ENCODE data around the gene THOP1. TPM values are rescaled to one million over a fixed set of nuclear protein-coding genes. Genes with fewer than 3 reads are reported as not detected.

Gene THOP1
- total RNA-seq, 1 experiment from 2014 or later: 221 TPM

GRCh38 chr19:2771786-2772674 is 13.3 kb upstream of the THOP1 start:
- intact Hi-C loops (cut with micrococcal nuclease): no loop called here
- H4K20me1 ChIP-seq (ENCODE audit: low read length): peaks cover 13% of the 10 kb centered on the region; the same call in 1 of the 2 replicates
- H3F3A ChIP-seq (ENCODE audit: low read length, unreplicated experiment): no peaks in the 10 kb centered on the region
- ATAC-seq: no peak
- H3K4me2 ChIP-seq (ENCODE audit: low read length): no peak overlapping the region
- ChIA-PET CTCF (no interaction called here), POLR2A (ENCODE audit: unreplicated experiment) (no interaction called here)
- H2AFZ ChIP-seq (ENCODE audit: low read length): no peak overlapping the region
- no peak overlapping the region for H3K4me3 ChIP-seq (ENCODE audit: low read length)
- no peaks in the 10 kb centered on the region for H3K27me3 ChIP-seq (ENCODE audit: low read length)
- no peak overlapping the region for H3K9ac ChIP-seq (ENCODE audit: low read length)
- no peak overlapping the region for H3K27ac ChIP-seq (ENCODE audit: low read length)
- H3K4me1 ChIP-seq (ENCODE audit: insufficient read depth, low read length): no peaks in the 10 kb centered on the region
- no peaks in the 10 kb centered on the region for H3K9me2 ChIP-seq (replicated peaks; ENCODE audit: low read length)
- no peaks in the 10 kb centered on the region for H3K9me3 ChIP-seq (ENCODE audit: low read length)
- no peaks in the 10 kb centered on the region for H3K36me3 ChIP-seq (ENCODE audit: low read depth, low read length)
- no TSS peak for BruUV-seq (replicated peaks)
- H3K79me2 ChIP-seq (ENCODE audit: low read length): peaks cover 59% of the 10 kb centered on the region
- TF ChIP-seq EZH2phosphoT487 (IDR thresholded peaks at IDR 0.05; ENCODE audit: borderline replicate concordance, low read length) (no peak), EZH2 (IDR thresholded peaks at IDR 0.05; ENCODE audit: low read length, unreplicated experiment) (no peak), CTCF (conservative IDR thresholded peaks at IDR 0.05; ENCODE audit: low read depth, low read length) (no peak)
- DNase-seq: no peak

GRCh38 chr19:2774083-2774679 is 11.1 kb upstream of the THOP1 start:
- H3K27me3 ChIP-seq (ENCODE audit: low read length): no peaks in the 10 kb centered on the region
- H3K9me3 ChIP-seq (ENCODE audit: low read length): no peaks in the 10 kb centered on the region
- H3K4me3 ChIP-seq (ENCODE audit: low read length): no peak overlapping the region
- TF ChIP-seq EZH2 (IDR thresholded peaks at IDR 0.05; ENCODE audit: low read length, unreplicated experiment): no peak
- TF ChIP-seq EZH2phosphoT487 (IDR thresholded peaks at IDR 0.05; ENCODE audit: borderline replicate concordance, low read length): no peak
- TF ChIP-seq CTCF (conservative IDR thresholded peaks at IDR 0.05; ENCODE audit: low read depth, low read length): no peak
- no peaks in the 10 kb centered on the region for H3K9me2 ChIP-seq (replicated peaks; ENCODE audit: low read length)
- ChIA-PET CTCF (no interaction called here), POLR2A (ENCODE audit: unreplicated experiment) (no interaction called here)
- ATAC-seq (no peak), DNase-seq (no peak)
- intact Hi-C loops (cut with micrococcal nuclease): no loop called here
- no TSS peak for BruUV-seq (replicated peaks)
- no peak overlapping the region for H3K9ac ChIP-seq (ENCODE audit: low read length)
- H3K4me2 ChIP-seq (ENCODE audit: low read length): no peak overlapping the region
- no peaks in the 10 kb centered on the region for H3K36me3 ChIP-seq (ENCODE audit: low read depth, low read length)
- H3K27ac ChIP-seq (ENCODE audit: low read length): no peak overlapping the region
- H3K79me2 ChIP-seq (ENCODE audit: low read length): peaks cover 81% of the 10 kb centered on the region
- no peaks in the 10 kb centered on the region for H3K4me1 ChIP-seq (ENCODE audit: insufficient read depth, low read length)
- no peaks in the 10 kb centered on the region for H3F3A ChIP-seq (ENCODE audit: low read length, unreplicated experiment)
- H4K20me1 ChIP-seq (ENCODE audit: low read length): peaks cover 13% of the 10 kb centered on the region; the same call in 1 of the 2 replicates
- H2AFZ ChIP-seq (ENCODE audit: low read length): no peak overlapping the region
